Stimulated activated CD8-positive, alpha-beta memory T cell treated with anti-CD3 and anti-CD28 coated beads, Interleukin-2, amount 100 ng/mL, for 1 hour (primary cell): ENCODE results near the gene PCDH9.

Source experiments
- DNase-seq, 2 donors: peaks; one replicate each; pipeline ENCODE4 v3.0.0-alpha.2; 2020; ENCODE audit warnings: low read depth in 2 of 2

The PCDH9 gene

GRCh38 chr13:66378894-66379293, 851.2 kb downstream of the PCDH9 start:
- no peak for DNase-seq

GRCh38 chr13:66377569-66377968, 852.6 kb downstream of the PCDH9 start:
- DNase-seq = no peak

GRCh38 chr13:66375756-66376155, 854.4 kb downstream of the PCDH9 start:
- DNase-seq = no peak

- no peak for DNase-seq
Observed at GRCh38 chr13:66369666-66370065, 860.5 kb downstream of the PCDH9 start.

- DNase-seq = no peak
Observed at GRCh38 chr13:66367356-66367755, 862.8 kb downstream of the PCDH9 start.

- no peak for DNase-seq
Observed at GRCh38 chr13:66365101-66365500, 865.0 kb downstream of the PCDH9 start.

GRCh38 chr13:66364346-66364745, 865.8 kb downstream of the PCDH9 start:
- no peak for DNase-seq

GRCh38 chr13:66362485-66362884, 867.7 kb downstream of the PCDH9 start:
- no peak for DNase-seq

- DNase-seq = no peak
Observed at GRCh38 chr13:66359910-66360552, 870.1 kb downstream of the PCDH9 start.

GRCh38 chr13:66359393-66359792, 870.7 kb downstream of the PCDH9 start:
- DNase-seq = no peak

- DNase-seq = no peak
Observed at GRCh38 chr13:66358564-66358963, 871.6 kb downstream of the PCDH9 start.

- DNase-seq = no peak
Observed at GRCh38 chr13:66357463-66357862, 872.7 kb downstream of the PCDH9 start.

- no peak for DNase-seq
Observed at GRCh38 chr13:66354879-66355751, 875.0 kb downstream of the PCDH9 start.

GRCh38 chr13:66353664-66354063, 876.5 kb downstream of the PCDH9 start:
- DNase-seq = no peak

GRCh38 chr13:66349966-66350365, 880.2 kb downstream of the PCDH9 start:
- no peak for DNase-seq

- DNase-seq = no peak
Observed at GRCh38 chr13:66348745-66349690, 881.1 kb downstream of the PCDH9 start.

GRCh38 chr13:66347486-66348117, 882.5 kb downstream of the PCDH9 start:
- no peak for DNase-seq

GRCh38 chr13:66345971-66346370, 884.2 kb downstream of the PCDH9 start:
- DNase-seq = no peak

GRCh38 chr13:66345518-66345810, 884.7 kb downstream of the PCDH9 start:
- no peak for DNase-seq

GRCh38 chr13:66344805-66345517, 885.2 kb downstream of the PCDH9 start:
- DNase-seq = no peak

- DNase-seq = no peak
Observed at GRCh38 chr13:66343224-66343828, 886.8 kb downstream of the PCDH9 start.
